ENCODE results near the gene WNT3A.

WNT3A gene

DNA sequence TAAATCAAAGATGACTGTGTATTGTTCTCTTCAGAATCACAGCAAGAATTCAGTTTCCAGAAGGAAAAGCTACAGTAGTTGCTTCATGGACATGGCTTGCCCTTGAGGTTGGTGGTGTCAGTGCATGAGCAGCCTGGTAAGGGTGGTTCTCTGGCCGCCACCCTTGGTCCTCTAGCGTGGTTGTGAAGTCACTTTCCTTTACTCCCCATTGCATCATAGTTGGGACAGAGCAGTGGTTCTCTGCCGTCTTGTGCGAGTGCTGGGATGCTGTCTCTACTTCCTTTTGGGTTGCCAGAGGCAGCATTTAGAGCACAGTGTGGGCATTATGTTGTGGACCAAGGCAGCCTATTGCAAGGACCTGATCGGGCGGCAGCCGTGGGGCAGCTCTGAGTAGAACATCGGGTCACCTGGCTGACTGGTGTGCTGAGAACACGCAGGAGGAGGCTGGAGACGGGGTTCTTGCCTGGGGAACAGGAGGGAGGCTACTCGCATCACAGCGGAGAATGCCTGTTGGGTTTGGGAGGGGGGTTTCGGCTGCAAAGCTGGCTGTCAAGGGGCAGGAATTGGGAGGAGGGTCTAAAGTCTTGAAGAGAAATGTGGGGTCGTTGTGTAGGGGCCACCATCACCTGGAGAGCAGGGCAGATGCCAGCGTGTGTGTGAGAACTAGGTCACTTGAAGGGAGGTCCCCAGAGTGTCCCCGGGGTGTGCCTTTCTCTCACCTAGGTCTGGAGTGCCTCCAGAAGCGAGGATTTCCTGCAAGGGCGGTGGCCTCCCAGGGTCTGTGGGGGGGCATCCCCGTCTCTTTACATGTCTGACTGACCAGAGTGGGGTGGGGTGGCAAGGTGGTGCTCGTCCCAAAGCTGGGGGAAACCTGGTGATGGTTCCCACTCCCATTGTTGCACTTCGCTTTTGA is 82.0 kb downstream of the WNT3A start:
- DNase-seq = no peak

DNA sequence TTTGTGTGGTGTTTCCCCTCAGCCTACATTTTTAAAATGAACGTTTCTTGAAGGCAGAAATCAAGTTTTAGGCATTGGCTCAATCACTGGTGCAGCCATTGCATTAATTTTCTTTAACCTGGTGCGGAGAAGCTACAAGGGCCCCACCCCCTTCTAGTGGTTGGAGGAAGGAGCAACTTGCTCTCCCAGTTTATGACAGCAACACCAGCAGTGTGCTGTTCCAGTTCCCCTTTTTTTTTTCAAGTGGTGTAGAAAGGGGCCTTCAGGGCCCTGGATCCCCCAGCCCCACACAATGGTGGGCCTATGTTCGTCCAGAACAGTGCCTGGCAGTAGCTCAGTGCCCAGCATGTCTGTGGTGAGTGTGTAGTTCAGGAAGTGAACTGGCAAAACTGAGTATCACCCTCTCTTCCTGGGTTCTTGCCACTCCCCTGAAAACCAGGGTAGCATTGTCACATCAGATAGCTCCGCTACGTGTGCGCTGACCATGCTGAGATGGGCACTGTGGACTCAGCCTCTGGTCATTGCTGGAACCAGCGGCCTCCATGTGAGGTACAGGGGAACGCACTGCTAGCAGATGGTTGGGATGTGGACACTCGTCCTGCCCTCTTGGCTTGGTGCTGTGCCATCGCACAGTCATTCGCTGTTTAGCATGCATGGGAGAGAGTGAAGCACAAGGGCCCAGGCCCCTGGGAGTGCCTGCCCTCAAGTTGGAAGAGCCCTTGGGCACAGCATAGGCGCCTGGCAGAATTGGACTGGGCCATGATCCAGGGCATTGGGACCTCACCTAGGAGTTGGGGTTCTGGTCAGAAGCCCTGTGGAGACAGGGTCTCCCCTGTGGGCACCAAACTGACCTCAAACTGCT is 83.0 kb downstream of the WNT3A start:
- no peak for DNase-seq

DNA sequence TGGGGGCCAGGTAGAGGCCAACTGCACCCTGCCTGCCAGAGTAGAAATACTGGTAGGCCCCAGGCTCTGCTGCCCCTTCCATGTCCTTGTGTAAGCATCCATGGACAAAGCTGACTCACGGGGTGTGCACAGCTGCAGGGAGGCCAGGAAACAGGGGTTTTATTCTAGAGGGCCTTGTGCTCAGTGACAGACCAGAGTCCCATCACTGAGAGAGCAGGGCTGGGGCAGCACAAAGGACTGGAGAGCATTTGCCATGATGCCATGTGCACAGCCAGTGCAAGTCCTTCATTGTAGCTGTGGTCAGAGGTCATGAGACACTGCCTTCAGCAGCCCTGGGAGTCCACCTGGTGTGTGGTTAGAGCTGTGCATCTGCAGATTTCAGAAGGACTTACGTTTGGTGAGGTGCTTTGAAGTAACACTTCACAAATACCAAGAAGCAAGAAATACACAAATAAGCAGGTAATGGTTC is 83.8 kb downstream of the WNT3A start:
- no peak for DNase-seq

DNA sequence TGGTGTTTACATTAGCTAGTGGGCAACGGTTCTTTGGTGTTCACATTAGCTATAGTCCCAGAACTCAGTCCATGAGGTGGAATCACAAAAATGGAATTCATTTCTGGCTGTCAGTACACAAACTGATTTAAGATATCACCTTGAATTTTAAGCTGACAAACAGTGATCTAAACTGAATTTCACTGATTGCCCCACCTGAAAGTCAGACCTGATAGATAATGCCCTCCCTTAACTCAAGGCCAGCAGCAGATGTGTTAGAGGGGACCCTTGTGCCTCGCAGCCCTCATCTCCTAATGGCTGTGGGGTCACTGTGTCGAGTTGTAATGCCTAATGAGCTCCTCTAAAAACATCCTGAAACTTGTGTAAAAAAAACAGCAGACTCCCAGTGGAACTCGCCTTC is 84.3 kb downstream of the WNT3A start:
- DNase-seq = no peak

DNA sequence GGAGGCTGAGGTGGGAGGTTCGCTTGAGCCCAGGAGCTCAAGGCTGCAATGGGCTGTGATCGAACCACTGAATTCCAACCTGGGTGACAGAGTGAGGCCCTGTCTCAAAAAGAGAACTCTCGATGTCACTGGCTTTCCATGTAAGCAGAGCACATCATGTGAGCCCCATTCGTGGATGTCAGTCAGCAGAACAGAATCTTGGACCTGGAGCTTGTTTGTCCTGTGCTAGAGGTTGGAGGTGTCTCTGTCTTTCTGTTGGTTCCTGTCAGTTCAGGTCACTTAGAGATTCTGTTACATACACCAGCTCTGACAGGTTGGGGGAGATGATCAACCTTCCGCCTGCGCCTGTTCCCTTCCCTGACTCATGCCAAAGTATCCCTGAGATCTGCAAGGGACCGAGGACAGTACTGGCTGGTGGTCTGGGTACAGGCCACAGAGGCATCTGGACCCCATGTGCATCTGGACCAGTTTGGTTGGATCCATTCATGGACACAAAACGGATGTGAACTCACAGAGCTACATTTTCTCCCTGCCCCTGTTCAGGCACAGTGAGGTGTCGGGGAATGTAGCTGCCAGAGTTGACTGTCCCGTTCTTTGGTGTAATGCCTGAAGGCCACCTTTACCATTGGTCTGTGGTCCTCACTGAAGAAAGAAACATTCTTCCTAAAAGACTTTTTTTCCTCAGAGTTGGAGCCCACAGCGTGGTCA is 85.7 kb downstream of the WNT3A start:
- DNase-seq = no peak

DNA sequence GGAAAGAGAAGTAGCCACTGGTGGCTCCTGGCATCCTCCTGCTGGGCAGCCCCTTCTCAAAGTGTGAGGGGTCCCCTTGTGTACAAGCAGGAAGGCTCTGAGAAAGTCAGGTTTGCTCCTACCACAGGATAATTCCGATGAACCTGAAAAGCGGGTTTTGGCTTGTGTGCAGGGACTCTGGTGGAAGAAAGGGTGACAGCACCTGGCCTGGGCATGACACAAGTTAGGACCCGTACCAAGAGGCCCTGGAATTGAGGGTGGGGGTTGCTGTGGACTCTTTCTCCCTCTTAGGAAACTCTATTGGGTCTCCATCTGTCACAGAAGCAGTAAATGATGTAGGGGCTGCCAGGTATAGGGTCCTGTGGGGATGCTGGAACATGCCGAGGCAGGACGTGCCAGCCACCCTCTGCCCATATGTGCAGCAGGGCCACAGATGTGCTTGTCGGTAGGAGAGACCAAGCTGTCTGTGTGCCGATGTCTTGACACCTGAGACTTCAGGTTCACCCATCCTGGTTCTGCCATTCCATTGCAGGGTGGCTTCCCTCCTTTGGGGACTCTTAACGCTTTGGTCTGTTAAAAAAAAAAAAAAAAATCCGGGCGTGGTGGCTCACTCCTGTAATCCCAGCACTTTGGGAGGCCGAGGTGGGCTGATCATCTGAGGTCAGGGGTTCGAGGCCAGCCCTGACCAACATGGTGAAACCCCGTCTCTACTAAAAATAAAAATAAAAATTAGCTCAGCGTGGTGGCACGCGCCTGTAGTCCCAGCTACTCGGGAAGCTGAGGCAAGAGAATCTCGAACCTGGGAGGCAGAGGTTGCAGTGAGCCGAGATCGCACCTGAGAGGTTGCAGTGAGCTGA is 86.5 kb downstream of the WNT3A start:
- DNase-seq = no peak

DNA sequence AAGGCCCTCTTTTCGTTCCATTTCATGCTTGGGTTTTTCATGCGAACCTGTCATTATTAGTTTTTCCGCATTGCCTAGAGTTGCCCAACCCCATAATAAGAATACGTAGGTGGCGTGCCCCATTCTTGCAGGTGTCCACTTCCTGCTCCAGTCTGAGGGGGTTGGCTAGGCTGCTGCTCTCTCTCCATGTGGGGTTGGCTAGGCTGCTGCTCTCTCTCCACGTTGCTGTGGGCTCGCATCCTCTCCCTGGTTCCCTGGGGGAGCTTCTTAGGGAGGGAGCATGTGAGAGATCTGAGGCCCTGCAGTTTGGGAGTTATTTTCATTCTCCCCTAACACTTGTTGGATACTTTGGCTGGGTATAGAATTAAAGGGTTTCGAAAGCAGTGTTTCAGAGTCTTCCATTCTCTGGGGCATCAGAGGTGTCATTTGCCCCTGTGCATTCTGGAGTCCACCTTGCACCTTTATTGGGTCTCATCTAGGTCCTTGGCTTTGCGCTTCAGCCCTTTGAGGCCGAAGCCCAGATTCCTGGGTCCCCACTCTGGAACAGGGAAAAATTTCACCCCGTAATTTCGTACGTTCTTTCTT is 87.7 kb downstream of the WNT3A start:
- DNase-seq = no peak

DNA sequence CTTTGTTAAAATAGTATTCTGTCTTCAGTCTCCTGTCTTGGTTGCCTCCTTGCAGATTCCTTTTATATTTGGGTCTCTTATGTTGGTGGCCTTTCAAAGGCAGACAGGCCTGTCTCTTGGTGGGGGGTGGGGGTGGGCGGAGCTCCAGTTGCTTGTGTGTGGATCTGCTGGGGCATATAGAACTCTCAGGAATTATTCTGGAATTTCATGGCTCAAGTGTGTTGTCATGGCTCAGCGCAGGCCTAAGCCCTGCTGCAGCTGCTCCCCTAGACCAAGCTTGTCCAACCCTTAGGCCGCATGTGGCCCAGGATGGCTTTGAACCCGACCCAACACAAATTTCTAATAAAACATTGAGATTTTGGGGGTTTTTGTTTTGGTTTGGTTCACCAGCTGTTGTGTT is 88.4 kb downstream of the WNT3A start:
- DNase-seq = no peak

DNA sequence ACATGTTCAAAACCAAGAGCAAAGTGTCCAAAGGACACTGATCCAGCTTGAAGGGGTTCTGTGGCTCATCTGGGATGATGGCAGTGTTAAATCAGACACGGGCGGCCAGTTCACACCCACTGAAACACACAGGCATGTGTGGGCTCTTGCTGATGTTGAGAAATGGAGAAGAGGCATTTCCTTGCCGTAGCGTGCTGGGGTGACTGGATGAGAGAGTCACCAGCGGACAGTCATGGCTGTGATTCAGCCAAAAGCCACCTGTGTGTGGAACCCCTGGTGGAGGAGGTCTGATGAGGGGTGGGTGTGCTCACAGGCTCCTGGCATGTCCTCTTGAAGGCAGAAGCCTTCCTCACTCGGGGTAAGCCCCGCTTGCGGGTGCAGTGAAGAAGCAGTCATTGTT is 89.1 kb downstream of the WNT3A start:
- DNase-seq = no peak

DNA sequence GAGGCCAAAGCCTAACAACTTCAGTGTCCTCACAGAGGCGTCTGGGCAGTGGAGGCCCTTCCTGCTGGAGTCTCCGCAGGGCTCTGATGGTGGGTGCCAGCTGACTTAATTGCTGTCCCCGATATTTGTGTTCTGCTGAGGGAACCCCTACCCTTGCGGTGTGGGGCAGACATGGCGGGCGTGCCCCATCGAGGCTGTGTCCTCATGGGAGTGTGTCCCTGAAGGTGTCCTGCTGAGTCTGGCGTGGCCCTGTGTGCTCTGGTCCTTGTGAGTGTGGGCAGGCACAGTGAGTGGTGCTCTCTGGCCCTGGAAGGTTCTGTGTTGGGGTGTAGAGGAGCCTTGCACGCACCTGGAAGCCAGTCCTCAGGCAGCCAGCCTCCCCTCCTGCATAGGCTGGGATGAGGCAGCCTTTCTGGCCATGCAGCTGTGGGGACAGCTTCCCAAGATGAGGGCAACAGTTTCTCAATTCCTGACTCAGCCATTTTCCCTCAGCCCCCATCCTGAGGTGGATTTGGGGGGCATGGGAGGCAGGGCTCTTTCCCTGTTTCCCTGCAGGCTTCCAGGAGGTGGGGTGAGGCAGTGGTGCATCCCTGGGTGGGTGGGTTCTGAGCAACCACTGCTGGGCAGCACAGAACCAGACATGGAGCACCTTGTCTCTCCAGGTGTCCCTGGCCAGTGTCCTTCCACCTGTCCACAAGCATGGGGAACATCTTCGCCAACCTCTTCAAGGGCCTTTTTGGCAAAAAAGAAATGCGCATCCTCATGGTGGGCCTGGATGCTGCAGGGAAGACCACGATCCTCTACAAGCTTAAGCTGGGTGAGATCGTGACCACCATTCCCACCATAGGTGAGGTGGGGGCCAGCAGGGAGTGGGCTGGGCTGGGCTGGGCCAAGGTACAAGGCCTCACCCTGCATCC is 89.9 kb downstream of the WNT3A start:
- DNase-seq = no peak

DNA sequence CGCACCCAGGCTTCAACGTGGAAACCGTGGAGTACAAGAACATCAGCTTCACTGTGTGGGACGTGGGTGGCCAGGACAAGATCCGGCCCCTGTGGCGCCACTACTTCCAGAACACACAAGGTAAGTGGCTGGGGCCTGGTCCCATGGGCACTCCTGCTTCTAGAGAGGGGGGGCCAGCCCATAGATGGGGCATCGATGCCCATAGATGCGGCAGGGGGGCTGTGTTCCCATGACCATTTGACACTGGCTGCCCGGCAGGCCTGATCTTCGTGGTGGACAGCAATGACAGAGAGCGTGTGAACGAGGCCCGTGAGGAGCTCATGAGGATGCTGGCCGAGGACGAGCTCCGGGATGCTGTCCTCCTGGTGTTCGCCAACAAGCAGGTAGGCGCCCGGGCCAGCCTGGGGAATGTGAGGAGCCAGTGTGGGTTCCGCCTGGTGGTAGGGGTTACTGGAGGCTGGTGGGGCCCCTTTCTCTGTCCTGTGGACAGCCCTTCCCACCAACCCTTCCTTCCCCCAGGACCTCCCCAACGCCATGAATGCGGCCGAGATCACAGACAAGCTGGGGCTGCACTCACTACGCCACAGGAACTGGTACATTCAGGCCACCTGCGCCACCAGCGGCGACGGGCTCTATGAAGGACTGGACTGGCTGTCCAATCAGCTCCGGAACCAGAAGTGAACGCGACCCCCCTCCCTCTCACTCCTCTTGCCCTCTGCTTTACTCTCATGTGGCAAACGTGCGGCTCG is 90.7 kb downstream of the WNT3A start:
- no peak for DNase-seq

DNA sequence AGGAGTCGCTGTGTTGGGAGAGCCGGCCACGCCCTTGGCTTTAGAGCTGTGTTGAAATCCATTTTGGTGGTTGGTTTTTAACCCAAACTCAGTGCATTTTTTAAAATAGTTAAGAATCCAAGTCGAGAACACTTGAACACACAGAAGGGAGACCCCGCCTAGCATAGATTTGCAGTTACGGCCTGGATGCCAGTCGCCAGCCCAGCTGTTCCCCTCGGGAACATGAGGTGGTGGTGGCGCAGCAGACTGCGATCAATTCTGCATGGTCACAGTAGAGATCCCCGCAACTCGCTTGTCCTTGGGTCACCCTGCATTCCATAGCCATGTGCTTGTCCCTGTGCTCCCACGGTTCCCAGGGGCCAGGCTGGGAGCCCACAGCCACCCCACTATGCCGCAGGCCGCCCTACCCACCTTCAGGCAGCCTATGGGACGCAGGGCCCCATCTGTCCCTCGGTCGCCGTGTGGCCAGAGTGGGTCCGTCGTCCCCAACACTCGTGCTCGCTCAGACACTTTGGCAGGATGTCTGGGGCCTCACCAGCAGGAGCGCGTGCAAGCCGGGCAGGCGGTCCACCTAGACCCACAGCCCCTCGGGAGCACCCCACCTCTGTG is 91.6 kb downstream of the WNT3A start:
- no peak for DNase-seq

DNA sequence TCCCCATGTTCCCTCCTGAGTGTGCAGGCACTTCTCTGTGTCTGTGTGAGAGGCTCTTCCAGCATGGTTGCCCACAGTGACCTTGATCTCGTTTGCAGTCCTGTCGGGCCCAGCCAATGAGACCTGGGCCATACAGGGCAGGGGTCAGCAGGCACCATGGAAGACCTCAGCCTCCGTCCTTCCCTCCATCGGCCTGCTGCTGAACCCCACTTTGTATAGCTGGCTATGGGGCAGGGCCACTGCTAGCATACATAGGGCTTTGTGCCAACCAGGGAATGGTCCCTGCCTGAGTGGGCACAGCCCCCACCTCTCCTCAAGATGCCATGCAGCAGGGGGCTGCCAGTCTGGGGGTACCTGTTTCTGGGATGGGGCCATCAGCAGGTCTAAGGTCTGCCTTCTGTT is 92.5 kb downstream of the WNT3A start:
- DNase-seq = no peak

DNA sequence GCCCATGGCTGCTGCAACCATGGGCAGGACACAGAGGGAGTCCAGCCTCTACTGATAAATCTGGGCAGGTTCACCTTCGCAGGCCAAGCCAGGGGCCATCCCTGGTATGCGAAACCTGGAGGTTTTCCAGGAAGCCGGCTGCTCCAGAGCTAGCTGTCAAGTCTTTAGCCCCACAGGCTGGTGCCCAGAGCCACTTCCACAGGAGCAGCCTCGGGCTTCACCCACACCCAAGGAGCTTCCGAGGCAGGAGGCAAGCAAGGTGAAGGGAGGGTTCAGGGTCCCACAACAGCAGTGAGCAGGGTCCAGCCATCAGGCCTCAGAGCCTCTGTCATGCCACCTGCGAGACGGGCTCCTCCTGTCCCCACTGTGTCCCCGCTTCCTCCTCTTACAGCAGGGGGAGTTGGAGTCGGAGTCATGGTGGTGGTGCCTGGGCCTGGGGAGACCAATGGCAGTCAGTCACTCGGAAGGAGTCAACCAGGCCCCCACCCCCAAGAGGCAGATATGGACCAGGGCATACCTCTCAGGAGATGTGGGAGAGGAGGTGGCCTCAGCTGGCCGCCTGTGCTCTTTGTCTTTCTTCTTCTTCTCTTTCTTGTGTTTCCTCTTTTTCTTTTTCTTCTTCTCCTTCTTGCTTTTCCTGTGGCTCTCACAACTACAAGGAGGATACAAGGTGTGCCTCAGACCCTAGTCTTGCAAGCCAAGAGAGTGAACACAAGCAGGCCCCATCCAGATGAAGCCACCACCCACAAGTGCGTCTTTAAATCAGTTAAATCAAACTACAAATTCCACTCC is 94.2 kb downstream of the WNT3A start:
- no peak for DNase-seq

DNA sequence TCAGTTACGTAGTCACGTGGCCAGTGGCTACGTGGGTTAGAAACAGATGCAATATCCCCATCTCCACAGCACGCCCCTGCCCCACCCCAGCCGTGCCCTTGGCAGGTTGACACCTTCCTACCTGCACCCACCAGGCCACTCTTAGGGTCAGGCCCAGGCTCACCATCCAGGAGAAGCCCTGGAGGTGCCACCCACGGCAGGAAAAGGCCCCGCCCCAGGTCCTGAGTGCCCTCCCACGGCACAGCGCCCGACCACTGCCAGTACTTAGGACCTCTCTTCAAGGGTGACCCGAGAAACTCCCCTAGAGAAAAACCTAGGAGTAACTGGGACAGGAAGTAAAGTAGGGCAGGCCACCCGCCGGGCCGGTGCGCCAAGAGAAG is 94.8 kb downstream of the WNT3A start:
- DNase-seq = no peak

DNA sequence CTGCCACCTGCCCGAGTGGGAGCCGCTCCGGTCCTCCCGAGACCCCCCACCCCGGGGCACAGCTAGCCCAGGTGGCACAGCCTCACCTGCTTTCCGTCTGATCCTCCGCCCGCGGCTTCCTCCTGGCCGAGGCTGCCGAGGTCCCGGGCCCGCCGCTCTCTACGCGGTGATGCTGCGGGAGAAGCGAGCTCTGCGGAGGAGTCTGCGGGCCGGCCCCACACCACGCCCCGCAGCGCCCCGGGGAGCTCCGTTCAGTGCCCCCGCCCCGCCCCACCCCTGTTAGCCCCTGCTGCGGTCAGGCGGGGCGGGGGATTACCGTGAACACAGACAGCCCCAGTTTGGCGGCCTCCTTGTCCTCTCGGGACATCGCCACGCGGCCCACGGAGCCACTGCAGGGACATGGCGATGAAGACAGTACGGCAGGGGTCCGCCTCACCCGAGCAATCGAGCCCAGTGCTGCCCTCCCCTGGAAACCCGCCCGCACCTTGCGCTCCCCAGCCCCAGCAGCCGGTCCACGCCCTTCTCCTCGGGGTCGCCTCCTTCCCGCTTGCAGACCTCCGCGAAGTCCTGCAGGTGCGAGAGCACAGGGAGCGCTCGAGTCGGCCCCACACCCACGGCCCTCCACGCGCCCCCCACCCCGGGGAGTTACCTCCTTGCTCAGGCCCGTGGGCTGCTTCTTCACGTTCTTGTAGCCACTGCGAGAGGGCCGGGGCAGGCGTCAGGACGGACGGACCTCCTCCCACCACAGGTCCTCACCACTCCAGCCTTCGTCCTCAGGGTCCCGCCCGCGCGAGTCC is 95.4 kb downstream of the WNT3A start:
- DNase-seq = no peak

DNA sequence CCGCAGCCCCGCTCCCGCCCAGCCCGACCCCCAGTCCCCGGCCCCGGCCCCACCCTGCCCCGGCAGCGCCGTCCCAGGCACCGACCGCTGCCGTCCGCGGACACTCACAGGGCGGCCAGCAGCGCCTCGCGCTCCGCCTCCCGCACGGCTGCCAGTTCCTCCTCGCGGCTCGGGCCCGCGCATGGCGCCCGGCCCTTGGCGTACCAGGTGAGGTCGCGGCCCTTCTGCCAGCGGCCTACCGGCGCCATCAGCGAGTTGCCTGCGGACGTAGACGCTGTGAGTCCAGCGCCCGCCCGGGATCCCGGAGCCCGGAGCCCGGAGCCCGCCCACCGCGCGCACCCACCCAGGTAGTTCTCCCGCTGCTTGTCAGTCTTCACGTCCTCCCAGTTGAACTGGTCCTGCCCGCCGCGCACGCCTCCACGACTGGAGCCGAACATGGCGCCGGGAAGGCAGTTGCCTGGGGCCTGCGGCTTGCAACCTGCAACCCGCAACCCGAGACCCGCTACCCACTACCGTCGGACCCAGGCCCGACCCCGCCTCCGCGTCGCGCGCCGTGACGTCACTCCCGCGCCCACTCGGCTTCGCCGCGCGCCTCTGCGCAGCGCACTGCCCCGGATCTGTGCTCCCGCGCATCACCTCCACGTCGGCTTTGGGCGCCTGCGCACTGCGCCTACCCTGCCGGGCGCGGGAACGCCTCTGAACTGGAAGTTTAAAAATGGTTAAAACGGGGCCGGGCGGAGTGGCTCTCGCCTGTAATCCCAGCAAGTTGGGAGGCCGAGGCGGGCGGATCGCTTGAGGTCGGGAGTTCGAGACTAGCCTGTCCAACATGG is 96.2 kb downstream of the WNT3A start, which contains the start of gene C1orf35:
Gene C1orf35 (minus strand): TSS at position 535 of the 830 bp plus-strand sequence. CDS start 98 bp downstream, at position 437.
- DNase-seq = peak; percentile 95
